PC-9 (cell line): ENCODE data around the gene PIEZO2. TPM values are rescaled to one million over a fixed set of nuclear protein-coding genes. Genes with fewer than 3 reads are reported as not detected.
"Not testable (repeated sequence)": the region's sequence is repeated elsewhere in the genome, so short reads cannot be mapped to it uniquely, and the experiment has no call there.

ENCODE experiments used
- BruUV-seq: library from RNA; stranded (reverse); fragments of 400-500 nt; replicated peaks from 2 replicates; lab custom pipeline; 2021; lab: Mats Ljungman, UMichigan
- CTCF ChIA-PET: fragments of 300-600 bp; sonication (Branson Sonifier 250); formaldehyde crosslinking; loops from one replicate; lab custom pipeline; 2022; ENCODE audit warnings: antibody characterized with exemption; lab: Charles Lee
- POLR2A ChIA-PET: fragments of 300-600 bp; sonication (Branson Sonifier 250); formaldehyde crosslinking; loops from one replicate; lab custom pipeline; 2022; ENCODE audit warnings: antibody characterized with exemption; ENCODE audit not compliant: unreplicated experiment; lab: Charles Lee
- DNase-seq, 2 experiments: peaks; one replicate each; pipeline versions ENCODE4 v3.0.0 to v3.0.0-alpha.2; 2015 to 2022; ENCODE audit warnings: mixed read lengths in 1 of 2
- H2AFZ ChIP-seq: fragments of 200-600 bp; sonication (generic); 2 replicates; pipeline ENCODE4 v1.8.1; 2017; ENCODE audit warnings: antibody characterized with exemption
- H3F3A ChIP-seq: fragments of 200-600 bp; sonication (generic); 2 replicates; pipeline ENCODE4 v1.8.1; 2017; ENCODE audit warnings: antibody characterized with exemption, mild to moderate bottlenecking, low read depth; ENCODE audit not compliant: insufficient read depth
- H3K27ac ChIP-seq: fragments of 200-600 bp; sonication (generic); 2 replicates; pipeline ENCODE4 v1.6.1; 2016; ENCODE audit warnings: mixed run types
- H3K27me3 ChIP-seq: fragments of 200-600 bp; sonication (generic); 2 replicates; pipeline ENCODE4 v1.6.1; 2016; ENCODE audit warnings: low read depth, mixed run types; ENCODE audit not compliant: insufficient read depth
- H3K36me3 ChIP-seq: fragments of 200-600 bp; sonication (generic); 2 replicates; pipeline ENCODE4 v1.6.1; 2016; ENCODE audit warnings: low read depth, mixed run types
- H3K4me1 ChIP-seq: fragments of 200-600 bp; sonication (generic); replicated peaks from 2 replicates; pipeline ENCODE4 v1.6.1; 2016; ENCODE audit warnings: mixed run types; ENCODE audit not compliant: insufficient read depth
- H3K4me2 ChIP-seq: fragments of 200-600 bp; sonication (generic); 2 replicates; pipeline ENCODE4 v1.6.1; 2017; ENCODE audit warnings: mixed run types
- H3K4me3 ChIP-seq: fragments of 200-600 bp; sonication (generic); 2 replicates; pipeline ENCODE4 v1.6.1; 2016; ENCODE audit warnings: mixed run types
- H3K79me2 ChIP-seq: fragments of 200-600 bp; sonication (generic); 2 replicates; pipeline ENCODE4 v1.6.1; 2017; ENCODE audit warnings: low read depth, mixed run types
- H3K9me2 ChIP-seq: fragments of 200-600 bp; sonication (generic); 2 replicates; pipeline ENCODE4 v1.8.1; 2017; ENCODE audit warnings: mild to moderate bottlenecking; ENCODE audit not compliant: insufficient read depth
- H3K9me3 ChIP-seq: fragments of 200-600 bp; sonication (generic); 2 replicates; pipeline ENCODE4 v1.8.1; 2016; ENCODE audit warnings: low read depth; ENCODE audit not compliant: insufficient read depth
- H4K20me1 ChIP-seq: fragments of 200-600 bp; sonication (generic); 2 replicates; pipeline ENCODE4 v1.8.1; 2017; ENCODE audit not compliant: insufficient read depth
- EZH2 ChIP-seq: fragments of 200-600 bp; sonication (generic); IDR thresholded peaks from 2 replicates; pipeline ENCODE4 v1.8.0; 2017; ENCODE audit warnings: antibody characterized with exemption, low read depth
- intact Hi-C: fragments of 100-400 bp; cut with micrococcal nuclease; formaldehyde crosslinking; loops from one replicate; pipeline ENCODE4 v1.10.0; 2022; ENCODE audit not compliant: unreplicated experiment
- total RNA-seq: library from RNA; stranded (reverse); gene quantifications from 2 replicates; pipeline ENCODE4 v1.2.3, GENCODE V29; 2021
- TF ChIP-seq, protein P1 (sequence below): fragments of 200-600 bp; sonication (generic); conservative IDR thresholded peaks from 2 replicates; pipeline ENCODE4 v1.6.1; 2017; ENCODE audit warnings: mixed run types, antibody characterized with exemption, mild to moderate bottlenecking, moderate library complexity

PIEZO2 gene
- total RNA-seq, 1 experiment from 2014 or later, result not detected

DNA sequence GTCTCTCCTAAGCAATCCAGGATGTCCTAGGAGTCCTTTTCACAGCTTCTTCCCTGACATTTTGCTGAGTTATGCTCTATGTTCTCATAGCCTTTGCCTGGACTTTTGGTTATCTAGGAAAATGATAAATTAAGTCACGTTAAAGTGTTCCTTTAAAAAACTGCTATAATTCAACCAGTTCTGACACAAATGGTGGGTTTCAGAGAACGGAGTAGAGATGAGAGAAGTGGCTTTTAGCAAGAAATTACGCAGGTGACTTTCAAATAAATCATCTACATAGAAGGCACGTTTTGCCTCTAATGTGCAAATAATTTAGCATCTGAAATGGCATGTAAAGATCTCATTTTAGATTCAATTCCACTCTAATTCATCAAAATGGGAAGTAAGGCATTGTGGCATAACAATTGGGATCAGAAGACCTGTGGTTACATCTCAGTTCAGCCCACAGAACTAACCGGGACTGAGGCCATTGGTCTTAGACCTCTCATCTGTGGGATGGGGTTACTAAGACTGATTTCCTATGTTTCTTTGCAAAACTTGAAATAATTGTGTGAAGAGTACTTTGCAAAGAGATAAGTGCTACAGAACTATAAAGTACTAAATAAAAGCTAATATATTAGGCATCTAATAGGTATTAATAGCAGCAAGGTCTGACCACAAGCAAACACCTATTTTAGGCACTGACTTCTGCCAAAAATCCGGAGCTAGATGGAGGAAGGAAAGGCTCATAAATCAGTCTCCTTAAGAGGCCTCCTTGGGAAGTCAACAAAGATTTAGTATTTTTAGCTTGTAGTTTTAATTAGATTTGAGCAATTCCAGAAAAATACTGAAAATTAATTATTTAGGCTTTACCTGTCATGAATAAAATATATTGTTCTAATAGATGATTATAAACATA is 211.4 kb downstream of the PIEZO2 start:
- Histone ChIP-seq H3K4me2 (no peak overlapping the region), H3K9me3 (no peaks in the 10 kb centered on the region), H3K79me2 (no peaks in the 10 kb centered on the region), H3K9me2 (no peaks in the 10 kb centered on the region), H3K27ac (no peak overlapping the region), H2AFZ (no peak overlapping the region), H3K36me3 (no peaks in the 10 kb centered on the region), H3K27me3 (peaks cover 31% of the 10 kb centered on the region), H4K20me1 (no peaks in the 10 kb centered on the region), H3K4me3 (no peak overlapping the region), H3K4me1 (no peaks in the 10 kb centered on the region), H3F3A (no peaks in the 10 kb centered on the region)
- TF ChIP-seq, protein P1, sequence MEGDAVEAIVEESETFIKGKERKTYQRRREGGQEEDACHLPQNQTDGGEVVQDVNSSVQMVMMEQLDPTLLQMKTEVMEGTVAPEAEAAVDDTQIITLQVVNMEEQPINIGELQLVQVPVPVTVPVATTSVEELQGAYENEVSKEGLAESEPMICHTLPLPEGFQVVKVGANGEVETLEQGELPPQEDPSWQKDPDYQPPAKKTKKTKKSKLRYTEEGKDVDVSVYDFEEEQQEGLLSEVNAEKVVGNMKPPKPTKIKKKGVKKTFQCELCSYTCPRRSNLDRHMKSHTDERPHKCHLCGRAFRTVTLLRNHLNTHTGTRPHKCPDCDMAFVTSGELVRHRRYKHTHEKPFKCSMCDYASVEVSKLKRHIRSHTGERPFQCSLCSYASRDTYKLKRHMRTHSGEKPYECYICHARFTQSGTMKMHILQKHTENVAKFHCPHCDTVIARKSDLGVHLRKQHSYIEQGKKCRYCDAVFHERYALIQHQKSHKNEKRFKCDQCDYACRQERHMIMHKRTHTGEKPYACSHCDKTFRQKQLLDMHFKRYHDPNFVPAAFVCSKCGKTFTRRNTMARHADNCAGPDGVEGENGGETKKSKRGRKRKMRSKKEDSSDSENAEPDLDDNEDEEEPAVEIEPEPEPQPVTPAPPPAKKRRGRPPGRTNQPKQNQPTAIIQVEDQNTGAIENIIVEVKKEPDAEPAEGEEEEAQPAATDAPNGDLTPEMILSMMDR, result no peak
- TF ChIP-seq EZH2, result no peak
- intact Hi-C loops, result no loop called here
- no peak for DNase-seq
- ChIA-PET POLR2A (no interaction called here), CTCF (no interaction called here)
- BruUV-seq, result no TSS peak

DNA sequence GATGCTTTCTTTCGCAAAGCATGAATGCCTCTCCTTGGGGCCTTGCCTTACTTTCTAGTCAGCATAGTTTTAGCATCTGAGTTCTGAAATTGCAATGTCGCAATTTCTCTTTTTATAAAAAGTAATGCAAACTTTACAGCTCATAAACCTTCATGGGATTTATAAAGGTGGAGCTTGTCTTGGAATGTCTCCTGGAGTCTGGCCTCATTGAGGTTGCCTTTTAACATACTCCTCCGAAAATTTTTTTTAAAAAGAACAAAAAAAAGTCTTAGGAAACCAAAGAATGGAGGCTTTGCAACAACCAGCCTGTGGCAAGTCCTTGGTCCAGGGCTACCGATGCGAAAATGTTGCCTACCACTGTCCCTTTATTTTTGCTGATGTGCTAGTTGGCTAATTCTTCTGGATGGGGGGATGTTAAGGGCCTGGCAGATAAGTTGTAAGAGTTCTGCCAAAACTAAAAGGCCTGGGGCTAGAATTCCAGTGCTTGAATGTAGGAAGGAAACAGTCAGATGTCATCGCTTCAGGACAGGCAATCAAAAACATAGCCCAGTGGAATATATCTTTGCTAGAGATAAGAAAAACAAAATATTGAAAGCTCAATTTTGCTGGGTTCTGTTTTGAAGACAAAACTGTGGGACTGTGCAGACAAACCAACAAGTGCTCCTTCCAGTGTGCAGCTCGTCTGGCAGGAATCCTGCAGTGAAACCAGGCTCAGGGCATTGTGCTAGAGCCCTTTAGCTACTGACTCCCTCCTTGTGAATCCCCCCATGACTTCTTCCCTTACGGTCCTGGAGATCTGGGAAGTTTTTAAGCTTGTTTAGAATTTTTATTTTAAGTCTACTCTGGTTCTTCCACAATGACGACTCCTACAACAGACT is 213.0 kb downstream of the PIEZO2 start:
- BruUV-seq, result no TSS peak
- Histone ChIP-seq H2AFZ (no peak overlapping the region), H3K27ac (no peak overlapping the region), H3F3A (no peaks in the 10 kb centered on the region), H4K20me1 (no peaks in the 10 kb centered on the region), H3K79me2 (no peaks in the 10 kb centered on the region), H3K27me3 (peaks cover 31% of the 10 kb centered on the region), H3K4me1 (no peaks in the 10 kb centered on the region), H3K9me2 (no peaks in the 10 kb centered on the region), H3K4me2 (no peak overlapping the region), H3K9me3 (no peaks in the 10 kb centered on the region), H3K4me3 (no peak overlapping the region), H3K36me3 (no peaks in the 10 kb centered on the region)
- no peak for DNase-seq
- CTCF ChIA-PET, result no interaction called here
- intact Hi-C loops, result no loop called here
- no peak for TF ChIP-seq EZH2
- TF ChIP-seq, protein P1, result no peak
- POLR2A ChIA-PET, result no interaction called here

DNA sequence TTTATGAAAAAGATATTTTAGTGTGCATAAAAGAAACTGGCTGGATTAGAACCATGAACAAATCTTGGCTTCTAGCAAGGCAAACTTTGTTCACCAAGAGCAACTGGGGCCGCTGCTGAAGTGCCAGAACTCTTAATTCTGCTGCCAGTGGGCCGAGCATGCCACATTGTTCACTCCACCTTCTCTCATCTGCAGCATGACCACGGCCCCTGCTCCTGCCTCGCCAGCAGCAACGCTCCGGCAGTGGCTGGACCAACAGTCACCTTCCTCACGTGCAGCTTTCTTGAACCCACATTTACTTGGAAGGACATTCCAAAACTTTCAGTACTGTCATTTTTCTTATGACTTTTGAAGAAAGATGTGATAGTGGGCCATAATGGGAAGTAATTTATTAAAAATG is 213.8 kb downstream of the PIEZO2 start:
- ChIA-PET POLR2A (no interaction called here), CTCF (no interaction called here)
- Histone ChIP-seq H3K4me3 (no peak overlapping the region), H2AFZ (no peak overlapping the region), H3K9me2 (no peaks in the 10 kb centered on the region), H3K27ac (no peak overlapping the region), H3K4me1 (no peaks in the 10 kb centered on the region), H3K27me3 (peaks cover 31% of the 10 kb centered on the region), H3K79me2 (no peaks in the 10 kb centered on the region), H3K36me3 (no peaks in the 10 kb centered on the region), H3F3A (no peaks in the 10 kb centered on the region), H4K20me1 (no peaks in the 10 kb centered on the region), H3K9me3 (no peaks in the 10 kb centered on the region), H3K4me2 (no peak overlapping the region)
- no peak for DNase-seq
- intact Hi-C loops, result no loop called here
- BruUV-seq, result no TSS peak
- no peak for TF ChIP-seq EZH2
- TF ChIP-seq, protein P1, result no peak

DNA sequence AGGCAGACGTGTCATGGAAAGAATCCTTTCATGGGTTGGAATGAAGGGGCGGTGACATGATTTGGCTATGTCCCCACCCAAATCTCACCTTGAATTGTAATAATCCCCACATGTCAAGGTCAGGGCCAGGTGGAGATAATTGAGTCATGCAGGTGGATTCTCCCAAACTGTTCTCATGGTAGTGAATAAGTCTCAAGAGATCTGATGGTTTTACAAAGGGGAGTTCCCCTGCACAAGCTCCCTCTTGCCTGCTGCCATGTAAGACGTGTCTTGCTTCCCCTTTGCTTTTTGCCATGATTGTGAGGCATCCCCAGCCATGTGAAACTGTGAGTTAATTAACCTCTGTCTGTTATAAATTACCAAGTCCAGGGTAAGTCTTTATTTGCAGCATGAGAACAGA is 215.7 kb downstream of the PIEZO2 start:
- H2AFZ ChIP-seq, H4K20me1 ChIP-seq, H3K4me2 ChIP-seq, H3K36me3 ChIP-seq, DNase-seq, POLR2A ChIA-PET, BruUV-seq, H3K27ac ChIP-seq, H3K4me3 ChIP-seq, H3K9me3 ChIP-seq, H3K79me2 ChIP-seq, H3K9me2 ChIP-seq, CTCF ChIA-PET, H3F3A ChIP-seq, intact Hi-C loops, H3K4me1 ChIP-seq: not testable (repeated sequence)
- H3K27me3 ChIP-seq, result peaks cover 40% of the 10 kb centered on the region
